ENCODE data around the gene RBM47.
A peak's percentile ranks its signal among the peaks of the same experiment; 100 is the strongest.
"Not testable (repeated sequence)": the region's sequence is repeated elsewhere in the genome, so short reads cannot be mapped to it uniquely, and the experiment has no call there.

The RBM47 gene

GRCh38 chr4:40585201-40585799, 44.4 kb downstream of the RBM47 start:
- DNase-seq, result no peak

GRCh38 chr4:40584517-40585141, 45.0 kb downstream of the RBM47 start:
- no peak for DNase-seq

GRCh38 chr4:40583850-40584439, 45.7 kb downstream of the RBM47 start:
- no peak for DNase-seq

GRCh38 chr4:40582413-40582812, 47.3 kb downstream of the RBM47 start:
- DNase-seq, result no peak

- DNase-seq, result no peak
These were observed 48.2 kb downstream of the RBM47 start for GRCh38 chr4:40581254-40582140.

- DNase-seq, result no peak
These were observed 49.7 kb downstream of the RBM47 start for GRCh38 chr4:40579983-40580382.

GRCh38 chr4:40577588-40578253, 51.9 kb downstream of the RBM47 start:
- no peak for DNase-seq

GRCh38 chr4:40576651-40577480, 52.8 kb downstream of the RBM47 start:
- DNase-seq, result peak; percentile 32

GRCh38 chr4:40575846-40576245, 53.8 kb downstream of the RBM47 start:
- DNase-seq, result no peak

GRCh38 chr4:40573593-40574311, 55.9 kb downstream of the RBM47 start:
- no peak for DNase-seq

- DNase-seq, result no peak
These were observed 56.9 kb downstream of the RBM47 start for GRCh38 chr4:40572692-40573310.

- DNase-seq, result no peak
These were observed 58.5 kb downstream of the RBM47 start for GRCh38 chr4:40571208-40571607.

GRCh38 chr4:40570348-40571077, 59.2 kb downstream of the RBM47 start:
- DNase-seq, result no peak

GRCh38 chr4:40564815-40565483, 64.7 kb downstream of the RBM47 start:
- no peak for DNase-seq

GRCh38 chr4:40564004-40564403, 65.7 kb downstream of the RBM47 start:
- no peak for DNase-seq

GRCh38 chr4:40563401-40563800, 66.3 kb downstream of the RBM47 start:
- DNase-seq, result no peak

- DNase-seq, result no peak
These were observed 67.0 kb downstream of the RBM47 start for GRCh38 chr4:40562681-40563080.

GRCh38 chr4:40562208-40562607, 67.5 kb downstream of the RBM47 start:
- no peak for DNase-seq

- not testable (repeated sequence) for DNase-seq
These were observed 68.0 kb downstream of the RBM47 start for GRCh38 chr4:40561543-40562177.

Data from NCI-H2227 treated with DMSO at 0.1 percent for 48 hours (cell line).